ENCODE results near the gene MIGA2. TPM values are rescaled to one million over a fixed set of nuclear protein-coding genes. Genes with fewer than 3 reads are reported as not detected.

The MIGA2 gene
- total and polyA plus RNA-seq, 2 of the 8 experiments (the other 6 are each of a cell fraction or from before 2014, with no cell fraction given) = 24.6 to 39.0 TPM

GRCh38 chr9:129089246-129089645 is 52.8 kb downstream of the MIGA2 start:
- H2BK120ac ChIP-seq (replicated peaks; ENCODE audit: low read depth, low read length) = no peak overlapping the region
- no peak overlapping the region for H4K5ac ChIP-seq (ENCODE audit: insufficient read length, low read depth, low read length)
- H4K91ac ChIP-seq (replicated peaks; ENCODE audit: insufficient read length, low read length) = no peak overlapping the region
- H3K79me1 ChIP-seq (ENCODE audit: low read depth, low read length) = peaks cover 3% of the 10 kb centered on the region
- H3K4ac ChIP-seq (replicated peaks; ENCODE audit: insufficient read length, low read depth, low read length) = no peak overlapping the region
- H3K18ac ChIP-seq (ENCODE audit: extremely low read depth, low read length) = no peak overlapping the region
- H4K8ac ChIP-seq (ENCODE audit: extremely low read depth, insufficient read depth, low read length) = no peak overlapping the region; the same call in 1 of the 2 replicates
- H3K23ac ChIP-seq (ENCODE audit: insufficient read length) = no peak overlapping the region
- no peak overlapping the region for H3K4me3 ChIP-seq (ENCODE audit: extremely low read depth in 1 of 4, insufficient read depth in 2 of 4, low read depth in 3 of 4, low read length in 4 of 4)
- no peak overlapping the region for H3K9ac ChIP-seq (replicated peaks in 1 of 4; ENCODE audit: extremely low read depth in 1 of 4, low read depth in 3 of 4, low read length in 3 of 4)
- no peak overlapping the region for H3K56ac ChIP-seq (replicated peaks; ENCODE audit: insufficient read length, low read depth, low read length)
- WGBS, 2 experiments (ENCODE audit: extremely low coverage in 1 of 2, insufficient coverage in 1 of 2, insufficient read length in 1 of 2, insufficient replicate concordance in 2 of 2, low coverage in 1 of 2, low lambda C conversion rate in 2 of 2, missing lambda C conversion rate in 1 of 2) = 94% methylated on average over 14 of the region's 15 CpGs; no CpG with 5 or more reads in 1 of the 2 experiments
- H3K27ac ChIP-seq (ENCODE audit: low read depth, low read length) = no peak overlapping the region
- H4K20me1 ChIP-seq (replicated peaks in 1 of 2; ENCODE audit: control insufficient read depth in 1 of 2, insufficient read depth in 2 of 2, low read length in 2 of 2) = peaks cover 0 to 9% of the 10 kb centered on the region in 2 experiments
- no peak overlapping the region for H2BK20ac ChIP-seq (ENCODE audit: low read length)
- peaks cover 12 to 43% (median 27%) of the 10 kb centered on the region in 4 experiments for H3K36me3 ChIP-seq (ENCODE audit: control insufficient read depth in 2 of 4, insufficient read depth in 4 of 4, low read length in 3 of 4)
- H2AFZ ChIP-seq (ENCODE audit: low read length) = no peak overlapping the region
- no peaks in the 10 kb centered on the region for H3K23me2 ChIP-seq (ENCODE audit: low read depth, low read length)
- FAIRE-seq = no peak
- no peak overlapping the region for H2BK12ac ChIP-seq (ENCODE audit: low read depth, low read length)
- peaks cover 0 to 2% of the 10 kb centered on the region in 2 experiments; a peak in 1 of 4 replicates for H3K79me2 ChIP-seq (ENCODE audit: control insufficient read depth in 1 of 2, insufficient read depth in 2 of 2, low read length in 2 of 2)
- no peak overlapping the region for H2BK15ac ChIP-seq (ENCODE audit: low read length)
- no peak for DNase-seq (ENCODE audit: low read depth in 1 of 2, low spot score in 2 of 2)
- H2AK5ac ChIP-seq (ENCODE audit: low read depth, low read length) = no peak overlapping the region
- no peak overlapping the region for H3K4me2 ChIP-seq (ENCODE audit: insufficient read depth in 1 of 2, low read depth in 2 of 2, low read length in 2 of 2)
- H3K27me3 ChIP-seq (replicated peaks in 1 of 4; ENCODE audit: control insufficient read depth in 3 of 4, extremely low read depth in 1 of 4, insufficient read depth in 3 of 4, low read length in 3 of 4) = no peaks in the 10 kb centered on the region
- CTCF ChIA-PET (ENCODE audit: partially characterized antibody) = interaction anchor here (2.2 to 2.5 kb wide), 2 partner anchors 11 to 14 kb away, joined by 5 to 7 read pairs; no protein-coding TSS in a partner anchor
- no peak overlapping the region for H2BK5ac ChIP-seq (ENCODE audit: low read depth, low read length)
- POLR2A ChIA-PET (ENCODE audit: partially characterized antibody) = interaction anchor here (2.2 to 4.7 kb wide), 2 partner anchors 9 kb away, joined by 6 to 22 read pairs; partner anchors contain the start of gene DOLPP1
- no peak for TF ChIP-seq KDM1A (IDR thresholded peaks at IDR 0.05; ENCODE audit: borderline replicate concordance, low read length)
- no peak for TF ChIP-seq CBX5 (IDR thresholded peaks at IDR 0.05; ENCODE audit: low read depth, low read length)
- TF ChIP-seq YY1 (IDR thresholded peaks at IDR 0.05; ENCODE audit: low read depth, low read length) = no peak
- no peak for TF ChIP-seq TBP (IDR thresholded peaks at IDR 0.05; ENCODE audit: low read depth, low read length)
- no peak for TF ChIP-seq EGR1 (IDR thresholded peaks at IDR 0.05; ENCODE audit: borderline replicate concordance, low read depth, low read length)
- no peak for TF ChIP-seq TAF7 (optimal IDR thresholded peaks at IDR 0.05; ENCODE audit: borderline replicate concordance, low read depth, low read length)
- TF ChIP-seq RBBP5 (IDR thresholded peaks at IDR 0.05; ENCODE audit: borderline replicate concordance, low read depth, low read length) = no peak
- TF ChIP-seq HDAC6 (IDR thresholded peaks at IDR 0.05; ENCODE audit: low read depth, low read length) = no peak
- no peak for TF ChIP-seq SUZ12 (IDR thresholded peaks at IDR 0.05; ENCODE audit: low read length)
- no peak for TF ChIP-seq RNF2 (IDR thresholded peaks at IDR 0.05; ENCODE audit: borderline replicate concordance, low read depth, low read length, missing control alignments, poor library complexity, severe bottlenecking)
- TF ChIP-seq RAD21 (IDR thresholded peaks at IDR 0.05 in 1 of 2, conservative IDR thresholded peaks at IDR 0.05 in 1 of 2; ENCODE audit: low read depth in 2 of 2, low read length in 2 of 2) = no peak
- no peaks in the 10 kb centered on the region for H3K9me3 ChIP-seq (ENCODE audit: insufficient read depth in 2 of 2, low read depth in 1 of 2, low read length in 1 of 2)
- no peaks in the 10 kb centered on the region for H3K4me1 ChIP-seq (replicated peaks in 1 of 4; ENCODE audit: control insufficient read depth in 3 of 4, insufficient read depth in 4 of 4, low read length in 3 of 4)
- no peak overlapping the region for H3K14ac ChIP-seq (ENCODE audit: insufficient read length)

Data from H1 (cell line).